ENCODE data around the gene VSIG10L2.

The VSIG10L2 gene

GRCh38 chr11:125943661-125944349 is 2.0 kb upstream of the VSIG10L2 start:
- TF ChIP-seq ARNT (IDR thresholded peaks at IDR 0.05) (no peak), L3MBTL2 (conservative IDR thresholded peaks at IDR 0.05) (no peak), FOXM1 (IDR thresholded peaks at IDR 0.05; ENCODE audit: borderline replicate concordance) (no peak; the same call in 1 of the 2 replicates), CTBP1 (IDR thresholded peaks at IDR 0.05; ENCODE audit: borderline replicate concordance) (no peak), BHLHE40 (IDR thresholded peaks at IDR 0.05; ENCODE audit: borderline replicate concordance) (no peak), ELF4 (IDR thresholded peaks at IDR 0.05) (no peak), HDGF (IDR thresholded peaks at IDR 0.05; ENCODE audit: borderline replicate concordance) (no peak), SUZ12 (IDR thresholded peaks at IDR 0.05) (no peak), LEF1 (IDR thresholded peaks at IDR 0.05; ENCODE audit: borderline replicate concordance) (no peak), FOXK2 (IDR thresholded peaks at IDR 0.05) (no peak), NFRKB (IDR thresholded peaks at IDR 0.05) (no peak), TARDBP (IDR thresholded peaks at IDR 0.05) (no peak), SP1 (IDR thresholded peaks at IDR 0.05) (no peak), PKNOX1 (IDR thresholded peaks at IDR 0.05) (no peak), ZNF384 (IDR thresholded peaks at IDR 0.05) (no peak), FOXA1 (IDR thresholded peaks at IDR 0.05) (no peak)
- DNase-seq (ENCODE audit: extremely low spot score), result no peak
- ChIA-PET CTCF (interaction anchor here (0.8 to 2.2 kb wide), 6 partner anchors 12 to 250 kb away, joined by 3 to 8 read pairs (median 5); no protein-coding TSS in a partner anchor), POLR2A (interaction anchor here (1.9 kb wide), 1 partner anchor 41 kb away, joined by 4 read pairs; the partner anchor contains the start of gene PUS3)

GRCh38 chr11:125944350-125945010 is 1.4 kb upstream of the VSIG10L2 start:
- ChIA-PET POLR2A (interaction anchor here (1.9 kb wide), 1 partner anchor 41 kb away, joined by 4 read pairs; the partner anchor contains the start of gene PUS3), CTCF (interaction anchor here (0.7 to 2.2 kb wide), 3 partner anchors 13 to 249 kb away, joined by 3 to 8 read pairs (median 3); no protein-coding TSS in a partner anchor)
- DNase-seq (ENCODE audit: extremely low spot score), result no peak
- TF ChIP-seq BHLHE40 (IDR thresholded peaks at IDR 0.05; ENCODE audit: borderline replicate concordance), result no peak
- no peak for TF ChIP-seq ARNT (IDR thresholded peaks at IDR 0.05)
- TF ChIP-seq TARDBP (IDR thresholded peaks at IDR 0.05), result no peak
- no peak for TF ChIP-seq HDGF (IDR thresholded peaks at IDR 0.05; ENCODE audit: borderline replicate concordance)
- TF ChIP-seq ZNF384 (IDR thresholded peaks at IDR 0.05), result no peak
- TF ChIP-seq SP1 (IDR thresholded peaks at IDR 0.05), result no peak
- TF ChIP-seq CTBP1 (IDR thresholded peaks at IDR 0.05; ENCODE audit: borderline replicate concordance), result no peak
- TF ChIP-seq FOXM1 (IDR thresholded peaks at IDR 0.05; ENCODE audit: borderline replicate concordance), result no peak
- TF ChIP-seq SUZ12 (IDR thresholded peaks at IDR 0.05), result no peak
- TF ChIP-seq FOXK2 (IDR thresholded peaks at IDR 0.05), result no peak
- TF ChIP-seq L3MBTL2 (conservative IDR thresholded peaks at IDR 0.05), result no peak
- no peak for TF ChIP-seq ELF4 (IDR thresholded peaks at IDR 0.05)
- no peak for TF ChIP-seq FOXA1 (IDR thresholded peaks at IDR 0.05)
- no peak for TF ChIP-seq LEF1 (IDR thresholded peaks at IDR 0.05; ENCODE audit: borderline replicate concordance)
- no peak for TF ChIP-seq PKNOX1 (IDR thresholded peaks at IDR 0.05)
- TF ChIP-seq NFRKB (IDR thresholded peaks at IDR 0.05), result no peak

GRCh38 chr11:125945011-125945796 is 640 bp upstream of the VSIG10L2 start:
- ChIA-PET CTCF (interaction anchor here (0.7 to 2.2 kb wide), 3 partner anchors 13 to 249 kb away, joined by 3 to 8 read pairs (median 3); no protein-coding TSS in a partner anchor), POLR2A (interaction anchor here (1.9 kb wide), 1 partner anchor 42 kb away, joined by 4 read pairs; the partner anchor contains the start of gene PUS3)
- DNase-seq (ENCODE audit: extremely low spot score), result no peak
- TF ChIP-seq HDGF (IDR thresholded peaks at IDR 0.05; ENCODE audit: borderline replicate concordance) (no peak), LEF1 (IDR thresholded peaks at IDR 0.05; ENCODE audit: borderline replicate concordance) (no peak), BHLHE40 (IDR thresholded peaks at IDR 0.05; ENCODE audit: borderline replicate concordance) (no peak), ZNF384 (IDR thresholded peaks at IDR 0.05) (no peak)

GRCh38 chr11:125946712-125947418 is 1.0 kb downstream of the VSIG10L2 start:
- no peak for DNase-seq (ENCODE audit: extremely low spot score)
- no peak for TF ChIP-seq ZNF384 (IDR thresholded peaks at IDR 0.05)
- TF ChIP-seq ARNT (IDR thresholded peaks at IDR 0.05), result no peak
- no peak for TF ChIP-seq HDGF (IDR thresholded peaks at IDR 0.05; ENCODE audit: borderline replicate concordance)
- no peak for TF ChIP-seq PKNOX1 (IDR thresholded peaks at IDR 0.05)
- no peak for TF ChIP-seq SP1 (IDR thresholded peaks at IDR 0.05)
- TF ChIP-seq FOXK2 (IDR thresholded peaks at IDR 0.05), result no peak
- no peak for TF ChIP-seq CTBP1 (IDR thresholded peaks at IDR 0.05; ENCODE audit: borderline replicate concordance)
- no peak for TF ChIP-seq BHLHE40 (IDR thresholded peaks at IDR 0.05; ENCODE audit: borderline replicate concordance)
- no peak for TF ChIP-seq FOXA1 (IDR thresholded peaks at IDR 0.05)
- no peak for TF ChIP-seq ELF4 (IDR thresholded peaks at IDR 0.05)
- no peak for TF ChIP-seq SUZ12 (IDR thresholded peaks at IDR 0.05)
- POLR2A ChIA-PET, result no interaction called here
- CTCF ChIA-PET, result no interaction called here
